IMR-90 (cell line): ENCODE results near the gene WAC. TPM values are rescaled to one million over a fixed set of nuclear protein-coding genes. Genes with fewer than 3 reads are reported as not detected.

Experiments
- ATAC-seq: fragments of 200-7000 bp; cut with Tn5 transposase; 2 replicates; pipeline ENCODE4 v1.9.1; 2020; ENCODE audit warnings: low read depth, mild to moderate bottlenecking, moderate library complexity
- BruUV-seq: library from RNA; stranded (reverse); fragments of 400-500 nt; replicated peaks from 2 replicates; lab custom pipeline; 2021; lab: Mats Ljungman, UMichigan
- CTCF ChIA-PET: fragments of 300-600 bp; formaldehyde crosslinking; extraction: SDS; loops from one replicate; lab custom pipeline; 2021; ENCODE audit warnings: antibody characterized with exemption; lab: Yijun Ruan, JAX
- POLR2A ChIA-PET: fragments of 300-600 bp; sonication (Branson Sonifier 250); formaldehyde crosslinking; loops from one replicate; lab custom pipeline; 2022; ENCODE audit warnings: antibody characterized with exemption; ENCODE audit not compliant: unreplicated experiment; lab: Charles Lee
- DNase-seq: peaks from one replicate; pipeline ENCODE4 v3.0.0; 2013
- H2AFZ ChIP-seq: replicated peaks from 2 replicates; pipeline ENCODE3; 2013; ENCODE audit warnings: low read length, mild to moderate bottlenecking; ENCODE audit not compliant: poor library complexity
- H2AK5ac ChIP-seq: 2 replicates; pipeline ENCODE4 v1.6.1; 2013; ENCODE audit warnings: low read depth, low read length, inconsistent platforms
- H2AK9ac ChIP-seq: replicated peaks from 2 replicates; pipeline ENCODE3; 2013; ENCODE audit warnings: mild to moderate bottlenecking, low read depth, low read length, moderate library complexity; ENCODE audit not compliant: poor library complexity
- H2BK120ac ChIP-seq: 2 replicates; pipeline ENCODE4 v1.6.1; 2013; ENCODE audit warnings: low read depth, low read length, inconsistent platforms
- H2BK15ac ChIP-seq: 3 replicates; pipeline ENCODE4 v1.6.1; 2013; ENCODE audit warnings: low read depth, low read length, inconsistent platforms
- H2BK20ac ChIP-seq: 2 replicates; pipeline ENCODE4 v1.6.1; 2013; ENCODE audit warnings: low read depth, mild to moderate bottlenecking, inconsistent platforms, low read length, moderate library complexity
- H2BK5ac ChIP-seq: 2 replicates; pipeline ENCODE4 v1.6.1; 2013; ENCODE audit warnings: mild to moderate bottlenecking, low read depth, low read length, inconsistent platforms; ENCODE audit not compliant: poor library complexity, severe bottlenecking
- H3K14ac ChIP-seq: replicated peaks from 2 replicates; pipeline ENCODE4 v1.6.1; 2013; ENCODE audit warnings: low read depth, low read length, inconsistent platforms
- H3K18ac ChIP-seq: 2 replicates; pipeline ENCODE4 v1.6.1; 2013; ENCODE audit warnings: low read depth, low read length, control low read depth
- H3K23ac ChIP-seq: 2 replicates; pipeline ENCODE4 v1.6.1; 2013; ENCODE audit warnings: low read depth, low read length, inconsistent platforms
- H3K27ac ChIP-seq: 2 replicates; pipeline ENCODE4 v1.5.1; 2013; ENCODE audit warnings: mild to moderate bottlenecking, control low read depth, low read length; ENCODE audit not compliant: insufficient read depth
- H3K27me3 ChIP-seq: 2 replicates; pipeline ENCODE4 v1.6.1; 2013; ENCODE audit warnings: low read length; ENCODE audit not compliant: control insufficient read depth, insufficient read depth
- H3K36me3 ChIP-seq: 2 replicates; pipeline ENCODE4 v1.6.1; 2013; ENCODE audit warnings: low read length, mixed read lengths; ENCODE audit not compliant: control insufficient read depth, insufficient read depth
- H3K4ac ChIP-seq: 2 replicates; pipeline ENCODE4 v1.6.1; 2013; ENCODE audit warnings: low read depth, low read length, inconsistent platforms
- H3K4me1 ChIP-seq: 2 replicates; pipeline ENCODE4 v1.6.1; 2013; ENCODE audit warnings: low read length, mixed read lengths; ENCODE audit not compliant: control insufficient read depth, insufficient read depth
- H3K4me2 ChIP-seq: 2 replicates; pipeline ENCODE4 v1.6.1; 2013; ENCODE audit warnings: low read depth, mild to moderate bottlenecking, control low read depth, low read length, moderate library complexity
- H3K4me3 ChIP-seq: 2 replicates; pipeline ENCODE4 v1.5.1; 2013; ENCODE audit warnings: low read depth, mild to moderate bottlenecking, control low read depth, low read length, moderate library complexity; ENCODE audit not compliant: insufficient read depth
- H3K56ac ChIP-seq: 2 replicates; pipeline ENCODE4 v1.6.1; 2013; ENCODE audit warnings: low read length, inconsistent platforms; ENCODE audit not compliant: insufficient read depth; ENCODE audit errors: extremely low read depth
- H3K79me1 ChIP-seq, 2 experiments: 2 replicates each; pipeline ENCODE4 v1.6.1; 2013; ENCODE audit warnings: low read length in 2 of 2, inconsistent platforms in 1 of 2, low read depth in 1 of 2
- H3K9ac ChIP-seq: 2 replicates; pipeline ENCODE4 v1.6.1; 2013; ENCODE audit warnings: low read depth, low read length, control low read depth
- H3K9me1 ChIP-seq: 2 replicates; pipeline ENCODE4 v1.6.1; 2013; ENCODE audit warnings: low read length, inconsistent platforms; ENCODE audit not compliant: insufficient read depth
- H3K9me3 ChIP-seq: 2 replicates; pipeline ENCODE4 v1.6.1; 2013; ENCODE audit warnings: low read length; ENCODE audit not compliant: control insufficient read depth, insufficient read depth
- H4K20me1 ChIP-seq: 2 replicates; pipeline ENCODE4 v1.6.1; 2013; ENCODE audit warnings: low read length, inconsistent platforms; ENCODE audit not compliant: insufficient read depth
- H4K5ac ChIP-seq: 2 replicates; pipeline ENCODE4 v1.6.1; 2013; ENCODE audit warnings: mild to moderate bottlenecking, low read depth, low read length, control low read depth
- H4K8ac ChIP-seq, 2 experiments: 2 replicates each; pipeline ENCODE4 v1.6.1; 2013; ENCODE audit warnings: low read depth in 2 of 2, low read length in 2 of 2, control low read depth in 1 of 2, inconsistent platforms in 1 of 2
- H4K91ac ChIP-seq: 2 replicates; pipeline ENCODE4 v1.6.1; 2013; ENCODE audit warnings: low read depth, low read length, inconsistent platforms; ENCODE audit not compliant: insufficient read depth
- BHLHE40 ChIP-seq: fragments of 150-350 bp; IDR thresholded peaks from 2 replicates; pipeline ENCODE4 v1.6.1; 2016; ENCODE audit warnings: mild to moderate bottlenecking, low read depth, low read length
- ELK1 ChIP-seq: fragments of 150-350 bp; IDR thresholded peaks from 2 replicates; pipeline ENCODE4 v1.6.1; 2016; ENCODE audit warnings: low read depth, mild to moderate bottlenecking, low read length, moderate library complexity, borderline replicate concordance
- FOS ChIP-seq: fragments of 150-350 bp; IDR thresholded peaks from 2 replicates; pipeline ENCODE4 v1.6.1; 2016; ENCODE audit warnings: low read depth, low read length
- MAZ ChIP-seq: IDR thresholded peaks from 2 replicates; pipeline ENCODE4 v1.6.1; 2012; ENCODE audit warnings: low read depth, mild to moderate bottlenecking, low read length, improper control_type of control experiment, moderate library complexity, borderline replicate concordance
- MXI1 ChIP-seq: IDR thresholded peaks from 2 replicates; pipeline ENCODE4 v1.6.1; 2012; ENCODE audit warnings: low read depth, mild to moderate bottlenecking, low read length, moderate library complexity, borderline replicate concordance
- NFE2L2 ChIP-seq: fragments of 150-350 bp; IDR thresholded peaks from 2 replicates; pipeline ENCODE4 v1.6.1; 2016; ENCODE audit warnings: low read depth, mild to moderate bottlenecking, low read length
- POLR2A ChIP-seq: IDR thresholded peaks from 2 replicates; pipeline ENCODE4 v1.6.1; 2012; ENCODE audit warnings: mild to moderate bottlenecking, low read depth, low read length
- RAD21 ChIP-seq: IDR thresholded peaks from 2 replicates; pipeline ENCODE4 v1.6.1; 2012; ENCODE audit warnings: low read length, improper control_type of control experiment
- RFX5 ChIP-seq: IDR thresholded peaks from 2 replicates; pipeline ENCODE4 v1.8.0; 2012; ENCODE audit warnings: low read depth, mild to moderate bottlenecking, low read length, moderate library complexity
- SMC3 ChIP-seq: fragments of 150-350 bp; IDR thresholded peaks from 2 replicates; pipeline ENCODE4 v1.6.1; 2016; ENCODE audit warnings: low read depth, mild to moderate bottlenecking, antibody characterized with exemption, low read length, moderate library complexity
- WGBS, 2 experiments: methylation state at CpG; one replicate each; pipeline versions ENCODE4 v1.1.5 to v1.1.7; 2013; ENCODE audit warnings: missing lambda C conversion rate in 2 of 2; ENCODE audit not compliant: insufficient read length in 1 of 2; ENCODE audit errors: extremely low coverage in 2 of 2; 5-methylcytosine and 5-hydroxymethylcytosine counted together
- dilution Hi-C: fragments of 300-500 bp; cut with HindIII; formaldehyde crosslinking; loops from one replicate; pipeline ENCODE4 v1.14.3; 2018; ENCODE audit warnings: low sequenced_read_pairs; ENCODE audit not compliant: unreplicated experiment
- in situ Hi-C: fragments of 300-500 bp; cut with MboI; formaldehyde crosslinking; loops from 3 replicates; pipeline ENCODE4 v1.14.3; 2019; ENCODE audit warnings: low sequenced_read_pairs, inconsistent platforms, mixed read lengths
- intact Hi-C: fragments of 100-400 bp; cut with micrococcal nuclease; formaldehyde crosslinking; loops from 2 replicates; pipeline ENCODE4 v1.10.0; 2022
- polyA plus RNA-seq, 3 experiments: library from polyadenylated mRNA; depleted of rRNA; stranded (reverse); fragments of >200 nt; gene quantifications; 2 replicates each; pipeline ENCODE4 v1.2.3, GENCODE V29; 2012; ENCODE audit warnings: low replicate concordance in 1 of 3
- total RNA-seq: library from RNA; depleted of rRNA; stranded (reverse); fragments of >200 nt; gene quantifications from 2 replicates; pipeline ENCODE4 v1.2.3, GENCODE V29; 2012
- TF ChIP-seq, protein P1 (sequence below): fragments of 150-350 bp; IDR thresholded peaks from 2 replicates; pipeline ENCODE4 v1.6.1; 2017; ENCODE audit warnings: mild to moderate bottlenecking, antibody characterized with exemption, low read length, low read depth

The WAC gene
- total and polyA plus RNA-seq, 2 of the 4 experiments (the other 2 are of a cell fraction), result 39.6 to 52.2 TPM

DNA sequence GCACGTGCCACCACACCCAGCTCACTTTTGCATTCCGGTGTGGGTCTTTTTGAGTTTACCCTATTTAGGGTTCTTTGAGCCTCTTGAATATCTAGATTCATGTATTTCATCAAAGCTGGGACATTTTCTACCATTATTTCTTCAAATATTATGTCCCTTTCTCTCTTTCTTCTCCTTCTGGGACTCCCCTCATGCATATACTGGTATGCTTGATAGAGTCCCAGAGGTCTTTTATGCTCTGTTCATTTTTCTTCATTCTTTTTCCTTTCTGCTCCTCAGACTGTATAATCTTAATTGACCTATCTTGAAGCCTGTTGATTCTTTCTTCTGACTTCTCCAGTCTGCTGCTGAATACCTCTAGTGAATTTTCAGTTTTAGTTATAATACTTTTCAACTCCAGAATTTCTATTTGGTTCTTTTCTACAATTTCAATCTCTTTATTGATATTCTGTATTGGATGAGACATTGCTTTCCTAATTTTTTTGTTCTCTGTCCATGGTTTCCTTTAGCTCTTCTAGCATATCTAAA lies 9.1 kb upstream of the WAC start:
- Histone ChIP-seq H3K9me3 (peaks cover 11% of the 10 kb centered on the region; the same call in 1 of the 2 replicates), H3K18ac (no peak overlapping the region), H3K23ac (no peak overlapping the region), H3K4me1 (no peaks in the 10 kb centered on the region), H3K9ac (no peak overlapping the region), H3K9me1 (no peaks in the 10 kb centered on the region), H3K14ac (no peak overlapping the region), H3K4me3 (no peak overlapping the region), H2AK5ac (no peak overlapping the region), H3K27ac (no peak overlapping the region), H4K91ac (no peak overlapping the region), H2BK120ac (no peak overlapping the region), H3K36me3 (peaks cover 11% of the 10 kb centered on the region), H2AK9ac (no peak overlapping the region), H2AFZ (no peak overlapping the region), H3K4me2 (no peak overlapping the region), H2BK5ac (no peak overlapping the region), H4K5ac (no peak overlapping the region), H4K8ac (no peak overlapping the region), H3K79me1 (peaks cover 13 to 21% of the 10 kb centered on the region in 2 experiments), H4K20me1 (no peaks in the 10 kb centered on the region), H2BK15ac (no peak overlapping the region), H3K56ac (no peak overlapping the region), H3K4ac (no peak overlapping the region), H3K27me3 (no peaks in the 10 kb centered on the region), H2BK20ac (no peak overlapping the region)
- TF ChIP-seq POLR2A (no peak), RFX5 (no peak), MAZ (no peak), BHLHE40 (no peak), FOS (no peak), NFE2L2 (no peak), ELK1 (no peak), RAD21 (no peak), MXI1 (no peak), SMC3 (no peak)
- TF ChIP-seq, protein P1, sequence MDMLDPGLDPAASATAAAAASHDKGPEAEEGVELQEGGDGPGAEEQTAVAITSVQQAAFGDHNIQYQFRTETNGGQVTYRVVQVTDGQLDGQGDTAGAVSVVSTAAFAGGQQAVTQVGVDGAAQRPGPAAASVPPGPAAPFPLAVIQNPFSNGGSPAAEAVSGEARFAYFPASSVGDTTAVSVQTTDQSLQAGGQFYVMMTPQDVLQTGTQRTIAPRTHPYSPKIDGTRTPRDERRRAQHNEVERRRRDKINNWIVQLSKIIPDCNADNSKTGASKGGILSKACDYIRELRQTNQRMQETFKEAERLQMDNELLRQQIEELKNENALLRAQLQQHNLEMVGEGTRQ, result no peak
- TSS peak; percentile 51 for BruUV-seq
- dilution Hi-C loops, result no loop called here
- in situ Hi-C loops, result no loop called here
- WGBS, 2 experiments, result no CpG with 5 or more reads among the region's 2 CpGs
- no peak for DNase-seq
- intact Hi-C loops, result no loop called here
- CTCF ChIA-PET, result no interaction called here
- POLR2A ChIA-PET, result no interaction called here
- ATAC-seq, result no peak
